HG02588 (cell line): ENCODE results near the gene DRC3.
A peak's percentile ranks its signal among the peaks of the same experiment; 100 is the strongest.
"Not testable (repeated sequence)": the region's sequence is repeated elsewhere in the genome, so short reads cannot be mapped to it uniquely, and the experiment has no call there.

Experiments
- ATAC-seq: cut with Tn5 transposase; IDR thresholded peaks from one replicate; pipeline ENCODE4 v1.9.1; 2021; ENCODE audit warnings: mild to moderate bottlenecking, moderate library complexity; ENCODE audit not compliant: unreplicated experiment

Gene DRC3

DNA sequence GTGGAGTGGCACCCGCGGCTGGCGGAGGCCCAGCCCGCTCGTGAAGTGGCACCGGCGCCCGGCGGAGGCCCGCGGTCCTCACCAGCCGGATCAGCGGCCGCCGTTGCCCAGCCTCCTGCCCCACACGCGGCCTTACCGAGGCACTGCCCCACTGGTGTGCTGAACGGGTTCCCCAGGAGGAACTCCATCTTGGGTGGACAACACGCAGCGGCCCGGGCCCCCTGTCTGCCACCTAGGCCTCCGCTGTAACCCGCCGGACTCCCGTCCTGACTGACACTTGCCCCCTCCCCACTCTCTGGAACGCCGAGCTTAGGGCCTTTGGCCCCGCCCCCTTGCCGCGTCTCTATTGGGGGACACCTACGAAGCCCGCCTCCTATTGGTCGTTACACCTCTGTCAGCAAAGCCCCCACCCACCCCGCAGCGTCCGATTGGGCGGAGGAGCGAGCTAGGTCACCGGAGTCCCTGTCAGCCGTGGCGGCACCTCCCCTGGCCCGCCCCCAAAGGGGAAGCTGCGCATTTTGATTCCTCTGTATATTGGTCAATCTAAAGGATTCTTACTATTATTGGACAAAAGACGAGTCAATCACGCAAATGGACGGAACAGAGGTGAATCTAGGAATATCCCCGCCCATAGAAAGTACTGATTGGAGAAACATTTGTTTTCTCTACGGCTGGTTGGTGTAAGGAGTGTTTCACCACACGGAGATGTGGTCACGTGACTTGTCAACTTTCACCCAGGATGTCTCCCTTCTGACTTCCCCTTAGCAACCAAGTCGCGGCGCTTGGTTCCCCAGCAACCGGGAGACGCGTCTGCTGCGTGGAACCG lies at the start of gene DRC3, which contains the start of gene TOM1L2:
DRC3 (plus strand) TSS at position 737 of the 826 bp plus-strand sequence. CDS start 4,737 bp downstream, outside the sequence.
TOM1L2 (minus strand) TSS at position 275 of the 826 bp plus-strand sequence; CDS start at position 188, 87 bp downstream.
- peak; percentile 88 for ATAC-seq

DNA sequence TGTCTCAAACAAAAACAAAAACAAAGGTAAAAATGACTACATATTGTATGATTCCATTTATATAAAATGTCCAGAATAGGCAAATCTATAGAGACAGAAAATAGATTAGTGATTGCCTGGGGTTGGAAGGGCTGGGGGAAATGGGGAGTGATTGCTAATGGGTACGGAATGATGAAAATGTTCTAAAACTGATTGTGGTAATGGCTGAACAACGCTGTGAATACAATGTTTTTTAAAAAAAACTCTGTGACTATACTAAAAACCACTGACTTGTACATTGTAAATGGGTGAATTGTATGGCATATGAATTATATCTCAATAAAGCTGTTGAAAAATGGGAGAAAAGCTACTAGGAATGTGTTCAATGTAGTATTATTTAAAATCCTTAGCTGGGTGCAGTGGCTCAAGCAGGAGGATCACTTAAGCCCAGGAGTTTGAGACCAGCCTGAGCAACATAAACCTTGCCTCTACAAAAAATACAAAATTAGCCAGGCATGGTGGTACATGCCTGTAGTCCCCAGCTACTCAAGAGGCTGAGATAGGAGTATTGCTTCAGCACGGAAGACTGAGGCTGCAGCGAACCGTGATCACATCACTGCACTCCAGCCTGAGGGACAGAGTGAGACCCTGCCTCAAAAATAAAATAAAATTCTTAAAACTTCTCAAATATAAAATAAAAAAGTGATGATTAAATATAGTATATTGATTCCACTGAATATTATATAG lies 48.4 kb upstream of the DRC3 start:
- no peak for ATAC-seq

- ATAC-seq, result no peak
Observed at GRCh38 chr17:17924857-17925250, 47.8 kb upstream of the DRC3 start.

DNA sequence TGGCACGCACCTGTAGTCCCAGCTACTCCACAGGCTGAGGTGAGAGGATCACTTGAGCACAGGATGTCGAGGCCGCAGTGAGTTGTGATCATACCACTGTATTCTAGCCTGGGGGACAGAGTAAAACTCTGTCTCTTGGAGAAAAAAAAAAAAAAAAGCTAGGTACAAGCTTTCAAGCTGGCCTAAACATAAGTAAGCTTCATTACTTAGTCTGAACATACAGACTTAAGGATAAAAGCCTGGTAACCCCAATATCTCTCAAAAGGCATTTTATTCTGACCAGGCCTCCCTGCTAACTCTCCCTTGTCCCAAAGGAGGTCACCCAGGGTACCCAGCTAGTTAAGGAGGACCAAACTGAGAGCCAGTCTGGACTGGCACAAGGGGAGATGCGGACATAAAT lies 46.6 kb upstream of the DRC3 start:
- ATAC-seq, result no peak

GRCh38 chr17:17926840-17927449 lies 45.7 kb upstream of the DRC3 start:
- no peak for ATAC-seq

GRCh38 chr17:17928398-17929287 lies 44.0 kb upstream of the DRC3 start:
- no peak for ATAC-seq

GRCh38 chr17:17929655-17930380 lies 42.8 kb upstream of the DRC3 start:
- no peak for ATAC-seq

- ATAC-seq, result no peak
Observed at GRCh38 chr17:17930674-17931073, 42.0 kb upstream of the DRC3 start.

DNA sequence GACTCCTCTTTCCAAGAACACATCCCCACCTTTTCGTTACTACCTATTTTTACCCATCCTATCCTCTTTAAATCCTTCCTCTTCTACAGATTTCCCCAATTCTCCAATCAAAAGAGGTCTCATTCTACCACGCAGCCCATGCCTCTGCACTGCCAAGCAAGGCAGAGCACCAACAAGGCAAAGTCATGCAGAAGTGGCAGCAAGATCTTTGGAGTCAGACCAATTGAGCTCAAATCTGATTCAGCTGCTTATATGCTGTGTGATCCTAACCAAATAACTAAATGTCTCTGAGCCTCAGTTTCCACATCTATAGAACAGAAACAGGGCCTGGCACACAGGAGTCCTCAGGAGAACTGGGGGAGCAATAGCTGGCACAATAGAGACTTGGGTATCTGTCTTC lies 41.5 kb upstream of the DRC3 start:
- no peak for ATAC-seq

DNA sequence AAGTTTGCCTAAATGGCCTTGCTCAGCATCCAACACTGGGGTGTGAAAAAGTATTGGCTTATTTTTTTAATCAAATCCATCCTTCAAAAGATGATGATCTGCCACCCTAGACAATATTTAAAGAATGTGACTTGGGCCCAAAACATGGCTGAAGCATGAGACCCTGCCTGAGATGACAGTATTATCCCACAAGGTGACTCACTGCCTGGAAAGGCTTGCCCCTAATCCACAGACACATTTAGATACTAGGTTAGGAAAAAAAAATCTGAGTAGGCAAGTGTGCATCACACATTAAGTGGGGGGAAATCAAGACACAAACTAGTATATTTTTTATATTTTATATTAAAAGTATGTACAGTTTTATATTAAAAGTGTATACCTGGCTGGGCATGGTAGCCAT lies 38.9 kb upstream of the DRC3 start:
- no peak for ATAC-seq

GRCh38 chr17:17934214-17934613 lies 38.4 kb upstream of the DRC3 start:
- no peak for ATAC-seq

- no peak for ATAC-seq
Observed at GRCh38 chr17:17934806-17935205, 37.9 kb upstream of the DRC3 start.

DNA sequence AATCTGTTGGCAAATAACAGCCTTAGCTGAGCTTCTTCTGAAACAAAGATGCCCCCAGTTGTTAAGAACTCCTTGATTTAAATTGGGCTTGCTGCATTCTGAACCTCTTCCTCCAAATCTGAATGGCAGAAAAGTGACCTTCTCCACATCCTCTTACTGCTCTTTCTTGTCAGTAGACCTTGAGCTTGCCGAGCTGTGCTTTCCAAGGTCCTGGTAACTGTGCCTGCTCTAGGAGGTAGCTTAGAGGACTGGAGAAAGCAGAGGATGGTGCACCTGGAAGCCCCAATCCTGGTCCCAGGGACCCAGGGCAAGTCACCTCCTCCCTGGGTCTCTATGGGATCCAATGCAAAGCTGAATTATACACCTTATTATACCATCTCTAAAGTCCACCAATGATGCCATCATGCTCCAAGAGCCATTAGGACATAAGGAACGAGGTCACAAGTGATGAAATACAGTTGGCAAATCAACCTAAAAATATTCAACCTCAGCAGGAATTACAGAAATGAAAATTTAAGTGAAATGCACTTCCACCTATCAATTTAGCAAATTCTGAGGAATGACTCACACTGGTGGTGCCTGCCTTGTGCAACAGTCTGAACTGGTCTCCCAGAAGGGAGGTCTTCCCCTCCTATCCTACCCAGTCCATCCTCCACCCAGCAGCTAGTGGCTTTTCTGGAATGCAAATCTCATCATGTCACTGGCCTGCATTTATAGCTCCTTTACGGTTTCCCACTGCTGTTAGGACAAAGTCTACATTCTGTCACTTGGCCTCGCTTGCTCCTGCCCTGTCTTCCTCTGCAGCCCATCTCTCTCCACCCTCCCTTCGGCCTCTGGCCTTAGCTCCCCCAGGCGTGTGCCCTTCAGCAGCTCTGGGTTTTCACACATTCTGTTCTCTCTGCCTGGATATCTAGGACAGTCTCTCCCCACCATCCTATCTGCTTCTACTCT lies 37.1 kb upstream of the DRC3 start:
- no peak for ATAC-seq

GRCh38 chr17:17937201-17937853 lies 35.3 kb upstream of the DRC3 start:
- ATAC-seq, result no peak

DNA sequence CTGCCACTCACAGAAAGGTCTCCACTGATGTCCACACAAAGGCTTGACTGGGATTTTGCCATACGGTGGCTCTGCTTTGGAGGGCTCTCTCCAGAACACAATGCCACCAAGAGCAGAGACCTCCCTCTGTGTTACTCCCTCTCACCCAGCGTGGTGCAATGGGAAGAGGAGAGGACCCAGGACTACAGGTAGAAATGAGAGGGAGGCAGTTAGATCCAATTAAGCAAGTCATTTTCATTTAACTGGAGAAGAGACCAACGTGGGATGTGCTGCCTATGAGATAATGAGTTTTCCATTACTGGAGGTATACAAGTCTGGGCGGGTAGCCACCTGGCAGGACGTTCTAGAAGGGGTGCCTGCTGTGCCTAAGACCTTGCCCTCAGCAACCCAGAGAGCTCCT lies 34.7 kb upstream of the DRC3 start:
- no peak for ATAC-seq

GRCh38 chr17:17938388-17939107 lies 34.1 kb upstream of the DRC3 start:
- ATAC-seq, result no peak

- ATAC-seq, result not testable (repeated sequence)
Observed at GRCh38 chr17:17939941-17940340, 32.7 kb upstream of the DRC3 start.

DNA sequence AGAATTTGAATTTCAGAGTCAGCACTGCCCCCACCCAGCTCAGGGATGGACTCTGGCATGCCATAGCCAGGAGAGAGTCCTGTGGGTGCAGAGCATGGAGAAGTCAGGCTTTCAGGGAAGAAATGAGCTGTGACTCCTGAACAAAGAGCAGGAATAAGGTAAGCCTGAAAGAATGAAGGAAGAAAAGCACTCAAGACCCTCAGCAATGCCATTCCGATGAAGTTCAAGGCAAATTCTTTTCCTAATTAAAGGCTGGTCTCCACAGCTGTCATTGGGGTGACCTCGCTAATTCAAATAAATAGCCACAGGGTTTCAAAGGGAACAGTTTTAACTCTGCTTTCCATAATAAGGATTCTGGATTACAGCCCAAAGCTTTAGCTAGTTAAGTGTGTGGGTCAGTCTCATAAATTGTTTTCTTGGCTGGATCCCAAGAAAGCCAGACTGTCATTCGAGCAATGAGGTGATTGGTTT lies 32.2 kb upstream of the DRC3 start:
- ATAC-seq, result no peak
